ENCODE results near the gene NAV1. TPM values are rescaled to one million over a fixed set of nuclear protein-coding genes. Genes with fewer than 3 reads are reported as not detected.

Gene NAV1
- total RNA-seq, 2 experiments from 2014 or later, result 2.8 to 4.3 TPM

DNA sequence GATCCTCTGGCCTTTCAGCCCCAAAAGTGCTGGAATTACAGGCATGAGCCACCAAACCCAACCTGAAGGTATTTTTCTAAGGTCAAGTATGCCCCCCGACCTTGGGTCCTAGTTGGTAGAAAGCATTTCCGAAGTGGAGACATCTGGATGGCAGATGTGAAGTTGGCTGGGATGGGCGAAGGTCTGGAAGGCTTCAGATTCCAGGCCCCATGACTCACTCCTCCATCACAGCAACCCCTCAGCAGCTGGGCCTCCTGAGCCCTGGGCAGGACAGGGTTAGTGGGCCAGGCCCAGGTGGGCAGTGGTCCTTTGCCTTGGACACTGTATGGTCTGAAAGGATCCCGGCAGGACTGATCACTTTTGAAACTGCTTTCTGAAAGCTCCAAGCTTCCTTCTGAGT is 23.3 kb downstream of the NAV1 start:
- H3K4me3 Mint-ChIP-seq, result no peak overlapping the region
- intact Hi-C loops (cut with DNase I, micrococcal nuclease), result loop anchor here in 1 of 2 experiments (5.0 kb wide), 1 partner anchor 410 kb away; no protein-coding TSS in a partner anchor
- H3K36me3 ChIP-seq (ENCODE audit: insufficient read depth, low read length), result no peaks in the 10 kb centered on the region
- no peak overlapping the region for H3K27ac ChIP-seq (ENCODE audit: low read depth in 1 of 2, low read length in 2 of 2)
- CTCF ChIA-PET, result no interaction called here
- TF ChIP-seq, protein P1, sequence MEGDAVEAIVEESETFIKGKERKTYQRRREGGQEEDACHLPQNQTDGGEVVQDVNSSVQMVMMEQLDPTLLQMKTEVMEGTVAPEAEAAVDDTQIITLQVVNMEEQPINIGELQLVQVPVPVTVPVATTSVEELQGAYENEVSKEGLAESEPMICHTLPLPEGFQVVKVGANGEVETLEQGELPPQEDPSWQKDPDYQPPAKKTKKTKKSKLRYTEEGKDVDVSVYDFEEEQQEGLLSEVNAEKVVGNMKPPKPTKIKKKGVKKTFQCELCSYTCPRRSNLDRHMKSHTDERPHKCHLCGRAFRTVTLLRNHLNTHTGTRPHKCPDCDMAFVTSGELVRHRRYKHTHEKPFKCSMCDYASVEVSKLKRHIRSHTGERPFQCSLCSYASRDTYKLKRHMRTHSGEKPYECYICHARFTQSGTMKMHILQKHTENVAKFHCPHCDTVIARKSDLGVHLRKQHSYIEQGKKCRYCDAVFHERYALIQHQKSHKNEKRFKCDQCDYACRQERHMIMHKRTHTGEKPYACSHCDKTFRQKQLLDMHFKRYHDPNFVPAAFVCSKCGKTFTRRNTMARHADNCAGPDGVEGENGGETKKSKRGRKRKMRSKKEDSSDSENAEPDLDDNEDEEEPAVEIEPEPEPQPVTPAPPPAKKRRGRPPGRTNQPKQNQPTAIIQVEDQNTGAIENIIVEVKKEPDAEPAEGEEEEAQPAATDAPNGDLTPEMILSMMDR (IDR thresholded peaks at IDR 0.05), result no peak
- H3K9me3 ChIP-seq (ENCODE audit: control insufficient read depth in 1 of 2, insufficient read depth in 1 of 2, low read length in 2 of 2), result no peaks in the 10 kb centered on the region
- no peaks in the 10 kb centered on the region for H3K36me3 Mint-ChIP-seq (ENCODE audit: low read depth)
- H3K4me1 Mint-ChIP-seq (ENCODE audit: low read depth), result peaks cover 6% of the 10 kb centered on the region
- H3K27ac Mint-ChIP-seq, result no peak overlapping the region
- H3K4me3 ChIP-seq (ENCODE audit: low read length), result no peak overlapping the region
- H3K27me3 ChIP-seq (ENCODE audit: control insufficient read depth in 1 of 2, insufficient read depth in 2 of 2, low read length in 2 of 2), result no peaks in the 10 kb centered on the region
- DNase-seq (no peak), ATAC-seq (ENCODE audit: poor library complexity) (no peak)
- H3K9me3 Mint-ChIP-seq, result no peaks in the 10 kb centered on the region
- no peaks in the 10 kb centered on the region for H3K27me3 Mint-ChIP-seq
- POLR2A ChIA-PET, result no interaction called here
- H3K4me1 ChIP-seq (ENCODE audit: insufficient read depth, low read length), result peaks cover 4% of the 10 kb centered on the region

DNA sequence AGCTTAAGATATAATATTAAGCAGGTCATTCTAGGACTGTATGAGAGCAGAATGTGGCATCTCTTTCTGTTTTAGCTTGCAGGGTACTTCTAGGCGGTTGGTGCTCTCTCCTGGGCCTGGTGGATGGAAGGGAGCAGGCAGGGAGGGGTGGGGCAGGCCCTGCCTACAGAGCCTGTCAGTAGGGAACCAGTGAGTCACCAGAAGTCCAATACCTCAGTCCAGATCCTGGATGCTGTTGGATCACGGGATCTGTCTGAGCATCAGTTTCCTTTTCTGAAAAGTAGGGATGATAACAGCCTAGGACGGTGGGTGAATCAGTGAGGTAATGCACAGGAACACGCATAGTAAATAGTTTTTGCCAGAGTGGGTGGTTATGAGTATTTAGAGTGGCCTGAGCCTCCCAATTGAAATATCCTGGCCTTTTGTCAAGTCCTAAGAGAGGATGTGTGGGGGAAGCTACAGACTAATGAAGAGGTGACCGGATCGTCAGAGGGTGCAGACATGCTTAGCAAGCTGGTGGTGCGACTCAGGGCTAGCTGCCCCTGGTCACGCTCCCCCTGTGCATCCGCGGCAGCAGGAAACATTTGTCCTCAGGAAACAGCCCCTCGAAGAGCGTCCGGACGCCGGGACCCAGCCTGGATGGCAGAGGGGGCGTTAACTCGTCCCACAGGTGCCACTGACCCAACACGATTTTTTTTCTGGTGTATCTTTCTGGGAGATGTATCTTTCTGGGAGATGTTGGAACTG is 23.9 kb downstream of the NAV1 start:
- POLR2A ChIA-PET, result no interaction called here
- TF ChIP-seq, protein P1 (IDR thresholded peaks at IDR 0.05), result no peak
- ATAC-seq (ENCODE audit: poor library complexity), result no peak
- CTCF ChIA-PET, result no interaction called here
- Histone ChIP-seq H3K4me3 (ENCODE audit: low read length) (no peak overlapping the region), H3K4me1 (ENCODE audit: insufficient read depth, low read length) (peaks cover 4% of the 10 kb centered on the region), H3K9me3 (ENCODE audit: control insufficient read depth in 1 of 2, insufficient read depth in 1 of 2, low read length in 2 of 2) (no peaks in the 10 kb centered on the region), H3K27ac (ENCODE audit: low read depth in 1 of 2, low read length in 2 of 2) (no peak overlapping the region), H3K36me3 (ENCODE audit: insufficient read depth, low read length) (no peaks in the 10 kb centered on the region), H3K27me3 (ENCODE audit: control insufficient read depth in 1 of 2, insufficient read depth in 2 of 2, low read length in 2 of 2) (no peaks in the 10 kb centered on the region)
- H3K4me3 Mint-ChIP-seq, result no peak overlapping the region
- no peaks in the 10 kb centered on the region for H3K27me3 Mint-ChIP-seq
- no peak for DNase-seq
- H3K9me3 Mint-ChIP-seq, result no peaks in the 10 kb centered on the region
- no peaks in the 10 kb centered on the region for H3K36me3 Mint-ChIP-seq (ENCODE audit: low read depth)
- peaks cover 6% of the 10 kb centered on the region for H3K4me1 Mint-ChIP-seq (ENCODE audit: low read depth)
- intact Hi-C loops (cut with DNase I, micrococcal nuclease), result loop anchor here in 1 of 2 experiments (5.0 kb wide), 1 partner anchor 409 kb away; no protein-coding TSS in a partner anchor
- no peak overlapping the region for H3K27ac Mint-ChIP-seq

DNA sequence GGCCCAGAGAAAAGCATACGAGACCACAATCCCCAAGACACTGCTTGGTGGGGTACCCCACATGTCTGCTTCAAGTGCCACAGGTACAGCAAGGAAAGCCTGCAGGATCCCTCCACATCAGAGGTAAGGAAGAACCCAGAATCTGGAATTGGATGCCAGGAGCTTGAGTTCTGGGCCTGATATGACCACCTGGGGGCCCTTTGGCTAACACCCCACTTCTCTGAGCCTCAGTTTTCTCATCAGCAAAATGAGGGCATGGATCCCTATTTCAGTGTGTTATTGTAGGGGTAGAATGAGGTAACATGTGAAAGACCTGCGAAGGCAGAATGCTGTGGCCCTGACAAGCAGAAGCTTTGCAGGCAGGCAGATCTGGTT is 24.5 kb downstream of the NAV1 start:
- no peaks in the 10 kb centered on the region for H3K36me3 ChIP-seq (ENCODE audit: insufficient read depth, low read length)
- no peak overlapping the region for H3K4me3 Mint-ChIP-seq
- ChIA-PET POLR2A (no interaction called here), CTCF (no interaction called here)
- H3K36me3 Mint-ChIP-seq (ENCODE audit: low read depth), result no peaks in the 10 kb centered on the region
- H3K27ac ChIP-seq (ENCODE audit: low read depth in 1 of 2, low read length in 2 of 2), result no peak overlapping the region
- TF ChIP-seq, protein P1 (IDR thresholded peaks at IDR 0.05), result no peak
- no peaks in the 10 kb centered on the region for H3K9me3 ChIP-seq (ENCODE audit: control insufficient read depth in 1 of 2, insufficient read depth in 1 of 2, low read length in 2 of 2)
- H3K27me3 Mint-ChIP-seq, result no peaks in the 10 kb centered on the region
- peaks cover 4% of the 10 kb centered on the region for H3K4me1 ChIP-seq (ENCODE audit: insufficient read depth, low read length)
- intact Hi-C loops (cut with DNase I, micrococcal nuclease), result loop anchor here in 1 of 2 experiments (5.0 kb wide), 1 partner anchor 409 kb away; no protein-coding TSS in a partner anchor
- H3K9me3 Mint-ChIP-seq, result no peaks in the 10 kb centered on the region
- no peaks in the 10 kb centered on the region for H3K27me3 ChIP-seq (ENCODE audit: control insufficient read depth in 1 of 2, insufficient read depth in 2 of 2, low read length in 2 of 2)
- DNase-seq (no peak), ATAC-seq (ENCODE audit: poor library complexity) (no peak)
- H3K4me3 ChIP-seq (ENCODE audit: low read length), result no peak overlapping the region
- no peak overlapping the region for H3K27ac Mint-ChIP-seq
- H3K4me1 Mint-ChIP-seq (ENCODE audit: low read depth), result peaks cover 6% of the 10 kb centered on the region
